Activated T-cell treated with anti-CD3 and anti-CD28 coated beads, Interleukin-2, amount 50 U/mL, for 48 hours (primary cell): ENCODE data around the gene ASCC1.
"Not testable (repeated sequence)": the region's sequence is repeated elsewhere in the genome, so short reads cannot be mapped to it uniquely, and the experiment has no call there.

Experiments used
- DNase-seq, 2 experiments: peaks; one replicate each; pipeline ENCODE4 v3.0.0-alpha.2; 2020

Gene ASCC1, protein sequence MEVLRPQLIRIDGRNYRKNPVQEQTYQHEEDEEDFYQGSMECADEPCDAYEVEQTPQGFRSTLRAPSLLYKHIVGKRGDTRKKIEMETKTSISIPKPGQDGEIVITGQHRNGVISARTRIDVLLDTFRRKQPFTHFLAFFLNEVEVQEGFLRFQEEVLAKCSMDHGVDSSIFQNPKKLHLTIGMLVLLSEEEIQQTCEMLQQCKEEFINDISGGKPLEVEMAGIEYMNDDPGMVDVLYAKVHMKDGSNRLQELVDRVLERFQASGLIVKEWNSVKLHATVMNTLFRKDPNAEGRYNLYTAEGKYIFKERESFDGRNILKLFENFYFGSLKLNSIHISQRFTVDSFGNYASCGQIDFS

DNA sequence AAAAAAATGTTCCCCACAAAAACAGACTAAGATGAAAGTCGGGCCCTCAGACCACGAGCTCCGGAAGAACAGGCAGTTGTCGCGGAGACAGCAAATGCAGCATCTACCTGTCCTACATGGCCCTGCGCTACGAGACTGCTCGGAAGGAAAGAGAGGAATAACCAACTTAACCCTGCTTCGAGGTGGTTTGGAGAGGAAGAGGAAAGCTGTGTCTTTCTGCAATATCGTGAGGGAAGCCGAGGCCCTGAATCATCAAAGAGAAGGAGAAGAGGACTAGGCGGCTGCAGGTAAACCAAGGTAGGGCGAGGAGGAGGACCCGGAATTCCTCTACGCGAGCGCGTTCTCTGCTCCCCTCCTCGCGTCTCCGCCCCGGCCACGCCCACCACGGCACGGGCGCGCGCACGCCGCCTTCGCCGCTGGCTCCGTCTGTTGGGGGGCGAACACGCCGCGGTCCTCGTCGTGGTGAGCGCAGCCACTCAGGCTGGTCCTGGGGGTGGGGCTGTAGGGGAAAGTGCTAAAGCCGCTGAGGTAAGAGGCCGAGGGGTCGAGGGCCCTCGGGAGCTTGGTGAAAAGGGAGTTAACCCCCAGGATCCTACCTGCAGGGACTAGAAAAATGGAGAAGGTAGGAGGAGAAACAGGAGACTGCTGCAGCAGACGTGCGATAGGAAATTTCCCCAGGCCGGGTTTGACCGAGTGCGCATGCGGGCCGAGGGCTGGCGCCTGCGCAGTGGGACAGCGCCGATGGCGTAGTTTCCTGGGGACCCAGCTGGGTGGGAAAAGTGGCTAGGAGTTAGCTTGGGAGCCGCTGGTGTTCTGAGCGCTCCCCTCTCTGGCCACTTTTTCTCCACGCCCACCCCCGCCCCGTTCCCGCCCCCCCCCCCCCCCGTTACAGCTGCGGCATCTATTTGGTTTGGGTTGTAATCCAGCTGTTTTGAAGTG is at the start of gene ASCC1, which contains the start of gene ANAPC16:
Gene ASCC1, minus strand, starts transcription at position 666 of the 939 bp plus-strand sequence. CDS start 2,978 bp downstream, outside the sequence.
Gene ANAPC16, plus strand, starts transcription at position 402 of the 939 bp plus-strand sequence. CDS start 7,903 bp downstream, outside the sequence.
- peak; percentile 97 to 98 for DNase-seq

DNA sequence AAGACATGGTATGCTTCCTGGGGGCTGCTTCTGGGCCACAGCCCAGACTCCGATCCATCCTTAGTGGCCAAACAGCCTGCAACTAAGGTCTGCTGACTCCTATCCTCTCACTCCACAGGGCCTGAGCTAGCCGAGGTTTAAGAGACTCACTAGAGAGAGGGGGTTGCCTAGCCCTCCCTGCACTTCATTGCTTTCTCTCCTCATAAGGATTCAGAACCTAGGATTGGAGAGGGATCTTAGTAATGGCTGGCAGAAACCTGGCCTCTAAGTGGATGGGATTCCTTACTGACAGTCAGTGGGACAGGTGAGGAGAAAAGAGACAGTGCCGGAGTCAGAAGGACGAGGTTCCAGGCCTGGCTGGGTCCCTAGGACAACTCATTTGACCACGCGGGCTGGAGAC is 49.4 kb upstream of the ASCC1 start:
- DNase-seq, result no peak

DNA sequence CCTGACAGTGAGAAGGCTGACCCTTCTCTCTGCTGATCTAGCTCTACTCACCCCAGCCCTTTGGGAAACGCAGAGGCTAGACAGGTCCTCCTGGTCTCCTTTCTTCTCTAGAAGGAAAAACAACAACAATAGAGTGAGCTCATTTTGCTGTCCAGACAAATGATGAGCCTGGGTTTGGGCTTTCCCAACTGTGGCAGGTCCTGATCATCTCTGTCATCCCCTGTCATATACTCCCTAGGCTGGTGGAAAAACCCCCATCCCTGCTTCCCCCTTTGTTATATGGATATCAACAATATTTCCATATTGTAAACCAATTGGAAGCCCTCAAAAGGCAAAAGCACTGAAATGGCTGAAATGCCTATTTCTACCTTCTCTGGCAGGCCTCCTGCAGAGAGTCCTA is 48.5 kb upstream of the ASCC1 start:
- DNase-seq, result no peak

DNA sequence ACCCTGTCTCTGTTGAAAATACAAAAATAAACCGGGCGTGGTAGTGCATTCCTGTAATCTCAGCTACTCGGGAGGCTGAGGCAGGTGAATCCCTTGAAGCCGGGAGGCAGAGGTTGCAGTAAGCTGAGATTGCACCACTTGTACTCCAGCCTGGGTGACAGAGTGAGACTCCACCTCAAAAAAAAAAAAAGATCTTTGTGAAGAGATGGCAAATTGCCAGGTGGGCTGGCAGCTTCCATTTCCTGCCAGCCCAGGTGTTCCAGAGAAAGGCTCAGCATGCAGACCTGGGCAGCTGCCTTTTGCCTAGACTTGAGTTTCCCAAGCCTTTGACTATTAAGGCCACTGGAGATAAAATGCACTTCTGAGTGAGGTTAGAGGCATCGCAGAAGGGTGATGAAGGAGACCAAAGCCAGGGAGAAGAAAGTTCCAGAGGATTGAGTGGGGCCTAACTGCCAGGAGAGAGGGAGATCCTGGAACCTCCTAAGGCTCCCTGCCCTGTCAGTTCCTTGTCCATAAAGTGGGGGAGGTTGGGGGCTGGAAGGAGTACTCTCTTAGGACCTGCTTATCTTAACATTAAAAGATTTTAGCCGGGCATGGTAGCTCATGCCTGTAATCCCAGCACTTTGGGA is 47.7 kb upstream of the ASCC1 start:
- no peak for DNase-seq

DNA sequence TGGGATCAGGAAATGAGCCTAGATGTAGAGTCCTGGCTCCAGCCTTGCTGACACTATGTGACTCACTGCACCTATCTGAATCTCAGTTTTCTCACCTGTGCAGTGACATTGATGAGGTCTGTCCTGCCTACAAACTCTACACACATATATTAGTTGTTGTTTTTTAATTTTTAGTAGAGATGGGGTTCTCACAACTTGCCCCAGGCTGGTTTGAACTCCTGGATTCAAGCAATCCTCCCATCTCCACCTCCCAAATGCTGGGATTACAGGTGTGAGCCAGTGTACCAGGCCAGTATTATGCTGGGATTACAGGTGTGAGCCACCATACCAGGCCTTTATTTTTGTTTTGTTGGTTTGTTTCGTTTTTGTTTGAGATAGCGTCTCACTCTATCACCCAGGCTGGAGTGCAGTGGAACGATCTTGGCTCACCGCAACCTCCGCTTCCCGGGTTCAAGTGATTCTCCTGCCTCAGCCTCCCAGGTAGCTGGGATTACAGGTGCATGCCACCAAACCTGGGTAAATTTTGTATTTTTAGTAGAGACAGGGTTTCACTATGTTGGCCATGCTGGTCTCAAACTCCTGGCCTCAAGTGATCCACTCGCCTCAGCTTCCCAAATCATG is 45.8 kb upstream of the ASCC1 start:
- DNase-seq, result no peak

DNA sequence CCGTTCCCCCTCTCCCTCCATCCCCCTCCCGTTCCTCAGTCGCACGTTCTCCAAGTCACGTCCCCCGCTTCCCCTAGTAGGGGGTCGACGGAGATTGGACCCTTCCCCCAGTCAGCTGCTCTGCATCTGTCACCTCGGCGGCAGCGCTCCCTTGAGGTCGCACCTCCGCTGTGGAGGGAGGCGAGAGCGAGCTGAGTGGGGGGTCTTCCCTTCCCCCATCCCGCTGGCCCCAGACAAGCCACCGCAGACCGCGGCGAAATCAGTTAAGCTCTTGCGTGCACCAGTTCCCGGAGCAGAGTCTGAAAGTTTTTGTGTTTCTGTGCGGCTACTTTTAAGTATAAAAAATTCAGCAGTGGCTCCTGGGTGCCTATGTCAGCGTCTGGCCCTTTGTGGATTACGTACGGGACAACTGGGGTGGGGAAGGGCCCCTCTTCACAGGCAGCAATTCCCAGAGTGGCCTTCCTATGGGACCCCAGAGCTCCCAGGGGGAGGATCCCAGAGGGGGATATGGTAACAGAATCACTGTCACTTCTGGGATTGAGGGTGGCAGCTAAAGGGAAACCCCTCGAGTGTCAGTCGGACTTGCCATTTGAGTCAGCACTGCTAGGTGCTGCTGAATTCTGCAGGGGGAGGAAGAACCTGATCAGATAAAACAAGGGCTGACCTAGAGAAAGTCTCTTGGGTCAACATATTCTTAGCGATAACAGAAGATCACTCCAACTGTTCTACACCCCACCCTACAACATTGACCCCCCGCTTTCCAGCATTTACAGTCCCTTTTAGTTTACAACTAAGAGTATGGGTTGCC is 45.1 kb upstream of the ASCC1 start:
- DNase-seq, result peak in 1 of 2 experiments; percentile 84

DNA sequence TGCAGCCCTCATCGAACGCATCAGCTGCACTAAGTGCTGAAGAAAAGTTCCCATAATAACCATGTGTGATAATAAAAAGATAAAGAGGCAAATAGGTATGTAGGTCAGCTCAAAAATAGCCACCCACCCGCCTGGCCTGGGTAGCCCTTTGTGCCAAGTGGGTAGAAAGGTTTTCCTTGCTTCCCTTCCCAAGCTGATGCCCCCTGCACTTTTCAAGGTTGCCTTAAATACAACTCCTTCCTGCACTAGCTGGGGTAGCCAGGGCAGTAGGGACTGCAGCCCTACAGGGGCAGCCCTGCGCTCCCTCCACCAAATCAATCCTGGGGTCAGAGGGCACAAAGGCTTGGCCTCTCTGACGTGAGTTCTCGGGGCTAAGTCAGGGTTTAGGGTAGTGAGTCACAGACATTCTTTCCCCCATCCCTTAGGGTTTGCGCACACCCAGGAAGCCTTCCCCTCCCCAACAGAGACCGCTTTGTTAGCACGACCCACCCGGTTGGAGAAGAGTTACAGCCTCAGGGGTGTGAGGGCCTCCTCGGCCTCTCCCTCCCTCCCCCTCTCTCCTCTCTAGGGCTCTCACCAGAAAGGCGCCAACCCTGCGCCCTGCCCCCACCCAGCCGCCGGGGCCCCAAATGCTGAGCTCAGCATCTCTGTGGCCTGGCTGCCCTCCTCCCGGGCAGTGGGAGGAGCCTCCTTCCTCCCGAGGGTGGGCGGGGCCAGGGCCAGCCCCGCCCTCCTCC is 44.3 kb upstream of the ASCC1 start:
- DNase-seq, result peak; percentile 96 to 97

DNA sequence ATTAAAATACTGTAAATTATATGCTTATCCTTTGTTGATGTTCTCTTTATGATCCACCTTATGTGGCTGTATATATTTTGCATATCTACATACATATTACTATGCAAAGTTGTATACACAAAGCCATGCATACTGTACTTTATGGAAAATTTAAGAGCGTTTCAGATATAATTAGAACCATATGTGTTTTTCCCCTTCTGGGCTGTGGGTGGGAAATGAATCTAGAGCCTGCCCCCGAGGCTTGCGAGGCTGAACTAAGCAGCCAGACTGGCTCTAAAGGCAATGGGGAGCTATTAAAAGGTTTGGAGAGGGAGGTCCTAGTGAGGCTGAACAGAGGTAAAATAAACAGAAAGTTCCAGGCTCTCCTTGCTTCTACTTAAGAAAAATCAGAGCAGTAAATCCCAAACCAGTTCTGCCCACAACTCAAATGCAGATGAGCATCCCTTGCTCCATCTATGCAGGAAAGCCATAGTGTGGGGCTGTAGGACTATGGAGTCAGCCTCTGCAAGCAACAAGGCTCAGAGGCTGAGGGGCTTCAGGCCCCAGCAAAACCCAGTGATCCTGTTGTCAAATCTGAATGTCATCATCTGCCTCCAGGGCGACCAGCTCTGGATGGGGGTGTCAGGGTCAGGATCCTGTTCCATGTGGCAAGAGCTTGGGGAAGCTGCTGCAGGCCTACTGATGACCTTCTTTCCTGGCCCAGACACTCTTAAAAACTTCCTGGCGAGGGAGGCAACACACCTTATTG is 43.6 kb upstream of the ASCC1 start:
- DNase-seq, result peak; percentile 42 to 52

DNA sequence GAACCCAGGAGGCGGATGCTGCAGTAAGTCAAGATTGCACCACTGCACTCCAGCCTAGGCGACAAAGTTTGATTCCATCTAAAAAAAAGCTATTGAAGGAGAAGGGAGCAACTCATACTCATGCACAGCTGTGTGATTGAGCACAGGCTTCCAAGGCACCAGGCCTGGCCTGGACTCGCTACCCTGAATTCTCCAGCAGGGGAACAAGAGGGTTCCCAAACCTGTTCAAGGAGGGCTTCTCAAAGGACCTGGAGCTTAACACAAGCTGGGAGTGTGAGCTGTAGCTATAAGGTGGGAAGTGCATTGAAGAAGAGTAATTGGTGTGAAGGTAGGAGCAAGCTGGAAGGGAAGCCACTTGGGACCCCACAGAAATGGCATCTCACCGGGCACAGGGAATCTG is 42.5 kb upstream of the ASCC1 start:
- DNase-seq, result no peak

DNA sequence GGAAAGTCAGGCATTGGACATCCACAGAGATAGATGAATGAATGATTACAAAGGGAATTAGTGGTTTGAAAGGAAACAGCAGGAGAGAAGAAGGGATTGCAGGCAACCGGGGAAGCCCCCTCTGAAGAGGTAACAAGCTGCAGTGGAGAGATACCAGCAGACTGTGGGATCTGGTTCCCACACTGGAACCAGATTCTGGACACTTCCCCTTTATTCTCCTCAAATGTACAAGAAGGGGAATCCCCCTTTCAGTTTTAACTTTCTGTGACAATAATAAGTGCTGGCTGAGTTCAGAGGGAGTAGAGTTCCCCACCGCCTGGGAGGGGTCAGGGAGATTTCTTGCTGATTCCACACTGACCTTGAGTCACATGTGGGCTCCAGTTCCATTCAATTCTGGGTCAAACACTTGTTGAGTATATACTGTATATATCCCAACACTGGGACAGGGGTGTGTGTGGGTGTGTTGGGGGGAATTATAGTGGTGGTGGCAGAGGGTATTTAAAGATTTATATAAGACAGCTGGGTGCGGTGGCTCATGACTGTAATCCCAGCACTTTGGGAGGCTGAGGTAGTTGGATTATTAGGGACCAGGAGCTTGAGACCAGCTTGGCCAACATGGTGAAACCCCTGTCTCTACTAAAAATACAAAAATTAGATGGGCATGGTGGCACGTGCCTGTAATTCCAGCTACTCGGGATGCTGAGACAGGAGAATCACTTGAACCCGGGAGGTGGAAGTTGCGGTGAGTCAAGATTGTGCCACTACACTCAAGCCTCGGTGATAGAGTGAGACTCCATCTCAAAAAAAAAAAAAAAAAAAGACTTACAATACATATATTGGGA is 41.2 kb upstream of the ASCC1 start:
- DNase-seq, result no peak

DNA sequence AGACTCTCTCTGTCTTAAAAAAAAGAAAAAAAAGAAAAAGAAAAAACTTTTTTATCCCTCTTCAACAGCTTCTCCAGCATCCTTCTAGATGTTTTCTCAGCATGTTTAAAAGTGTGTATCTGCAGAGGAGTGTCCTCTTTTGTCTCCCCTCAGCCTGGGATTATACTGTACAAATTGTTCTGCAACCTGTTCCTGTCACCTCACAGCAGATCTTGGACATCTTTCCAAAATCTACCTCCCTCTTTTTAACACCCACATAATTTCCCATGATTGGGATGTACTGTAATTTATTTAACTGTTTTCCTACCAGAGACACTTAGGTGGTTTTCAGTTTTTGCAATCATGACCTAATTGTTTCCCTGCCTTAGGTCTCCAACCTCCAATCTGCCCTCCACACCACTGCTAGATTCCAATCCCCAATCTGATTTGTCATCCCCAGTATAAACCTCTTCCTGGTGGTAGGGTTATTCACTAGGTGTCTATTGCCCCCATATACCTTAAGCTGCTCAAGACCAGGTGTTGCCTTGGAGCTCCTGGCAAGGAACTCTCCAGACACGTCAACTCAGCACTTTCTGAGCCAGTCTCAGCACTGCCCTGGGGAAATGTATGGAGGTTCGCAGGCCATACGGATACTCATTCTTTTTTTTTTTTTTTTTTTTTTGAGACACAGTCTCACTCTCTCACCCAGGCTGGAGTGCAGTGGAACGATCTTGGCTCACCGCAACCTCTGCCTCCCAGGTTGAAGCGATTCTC is 40.1 kb upstream of the ASCC1 start:
- no peak for DNase-seq

DNA sequence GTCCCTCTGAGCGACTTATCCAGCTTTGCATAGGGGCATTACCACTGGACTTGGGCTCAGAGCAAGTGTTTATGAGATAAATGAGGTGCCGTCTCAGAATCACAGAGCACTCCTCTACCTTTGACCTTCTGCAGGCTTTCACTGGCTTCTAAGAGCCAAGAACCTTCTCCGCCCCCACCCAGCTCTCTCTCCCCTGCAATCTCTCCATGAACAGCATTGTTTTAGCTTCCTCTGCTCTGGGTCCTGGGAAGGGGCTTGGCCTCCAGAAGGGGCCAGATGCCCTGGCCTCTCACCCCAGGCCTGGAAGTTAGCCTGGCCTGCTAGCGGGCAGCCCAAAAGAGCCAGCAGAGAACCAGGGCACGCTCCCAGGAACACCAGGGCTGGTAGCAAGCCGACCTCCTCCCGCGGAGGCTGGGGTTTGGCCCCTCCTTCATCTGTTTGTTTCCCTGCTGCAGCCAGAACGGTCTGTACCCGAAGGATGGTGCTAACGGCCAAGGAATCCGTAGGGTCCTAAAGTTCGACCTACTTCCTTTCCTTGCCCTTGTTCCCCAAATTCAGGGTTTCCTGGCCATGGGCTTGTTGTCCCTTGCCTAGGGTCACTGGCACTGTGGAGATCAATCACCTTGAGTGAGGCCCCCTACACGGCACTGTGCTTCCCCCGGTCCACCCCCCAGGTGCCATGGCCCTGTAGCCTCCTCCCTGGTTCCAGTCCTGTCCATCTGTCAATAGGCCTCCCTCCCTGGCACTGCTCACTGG is 38.9 kb upstream of the ASCC1 start:
- peak; percentile 57 to 70 for DNase-seq

DNA sequence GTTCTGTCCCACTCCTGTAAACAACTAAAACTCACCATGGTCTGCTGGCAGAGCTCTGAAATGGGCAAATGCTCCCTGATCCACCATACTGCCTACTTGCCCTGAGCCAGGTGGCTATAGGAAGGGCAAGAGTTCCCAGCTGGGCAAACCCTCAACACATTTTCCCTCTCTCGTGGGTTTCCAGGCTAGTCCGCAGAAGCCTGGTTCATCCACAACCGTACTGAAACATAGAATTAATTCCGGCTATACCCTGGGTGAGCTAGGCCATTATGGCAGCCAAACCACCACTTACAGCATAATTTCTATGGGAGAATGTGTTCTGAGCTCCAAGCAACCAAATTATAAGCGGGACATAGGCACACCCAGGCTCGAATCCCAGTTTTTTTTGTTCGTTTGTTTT is 37.5 kb upstream of the ASCC1 start:
- no peak for DNase-seq

DNA sequence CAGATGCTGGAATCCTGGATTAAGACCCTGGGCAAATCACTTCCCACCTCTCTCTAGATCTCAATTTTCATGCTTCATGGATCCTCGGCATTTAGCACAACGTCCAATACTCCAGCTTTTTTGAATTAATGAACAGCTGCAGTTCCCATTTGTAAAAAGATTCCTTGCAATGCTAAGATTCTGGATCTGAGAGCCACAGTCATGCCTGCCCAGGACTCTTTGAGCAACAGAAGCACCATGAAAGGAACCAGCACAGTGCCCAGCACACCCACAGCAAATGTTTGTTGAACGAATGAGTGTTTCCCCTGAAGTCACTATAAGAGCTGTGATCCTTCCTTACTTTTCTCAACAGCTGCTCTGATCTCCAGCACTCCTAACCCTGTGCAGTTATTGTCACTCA is 36.9 kb upstream of the ASCC1 start:
- DNase-seq, result no peak

DNA sequence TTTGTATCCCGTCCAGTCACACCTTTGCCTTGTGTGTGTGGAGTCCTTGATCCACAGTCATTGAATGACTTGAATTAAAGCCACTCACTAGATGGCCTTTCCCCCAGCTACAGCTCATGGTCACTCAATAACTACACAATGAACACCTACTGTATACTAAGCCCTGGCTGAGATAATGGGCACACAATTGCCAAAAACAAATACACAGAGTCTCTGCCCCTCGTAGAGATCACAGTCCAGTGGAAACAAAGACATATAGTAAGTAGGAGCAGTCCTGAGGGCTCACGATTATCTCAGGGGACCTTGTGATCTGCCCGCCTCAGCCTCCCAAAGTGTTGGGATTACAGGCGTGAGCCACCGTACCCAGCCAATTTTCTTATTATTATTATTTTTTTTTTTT is 35.6 kb upstream of the ASCC1 start:
- DNase-seq, result no peak

DNA sequence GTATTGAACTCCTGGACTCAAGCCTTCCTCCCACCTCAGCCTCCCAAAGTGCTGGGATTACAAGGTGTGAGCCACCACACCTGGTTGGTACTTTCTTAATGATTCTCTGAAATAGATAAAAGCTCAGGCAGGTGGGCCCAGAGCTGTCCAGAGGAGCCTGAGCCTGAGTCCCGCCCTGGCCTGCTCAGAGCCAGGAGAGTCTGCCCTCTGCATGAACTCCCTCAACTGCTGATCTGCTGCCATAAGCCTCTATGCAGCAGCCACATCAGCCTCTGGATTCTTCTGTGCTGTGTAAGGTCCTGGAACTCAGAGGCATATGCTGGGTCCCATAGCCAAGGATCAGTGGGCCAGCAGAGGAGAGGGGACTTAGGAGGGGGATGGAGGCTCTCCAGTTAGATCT is 34.6 kb upstream of the ASCC1 start:
- DNase-seq, result no peak

DNA sequence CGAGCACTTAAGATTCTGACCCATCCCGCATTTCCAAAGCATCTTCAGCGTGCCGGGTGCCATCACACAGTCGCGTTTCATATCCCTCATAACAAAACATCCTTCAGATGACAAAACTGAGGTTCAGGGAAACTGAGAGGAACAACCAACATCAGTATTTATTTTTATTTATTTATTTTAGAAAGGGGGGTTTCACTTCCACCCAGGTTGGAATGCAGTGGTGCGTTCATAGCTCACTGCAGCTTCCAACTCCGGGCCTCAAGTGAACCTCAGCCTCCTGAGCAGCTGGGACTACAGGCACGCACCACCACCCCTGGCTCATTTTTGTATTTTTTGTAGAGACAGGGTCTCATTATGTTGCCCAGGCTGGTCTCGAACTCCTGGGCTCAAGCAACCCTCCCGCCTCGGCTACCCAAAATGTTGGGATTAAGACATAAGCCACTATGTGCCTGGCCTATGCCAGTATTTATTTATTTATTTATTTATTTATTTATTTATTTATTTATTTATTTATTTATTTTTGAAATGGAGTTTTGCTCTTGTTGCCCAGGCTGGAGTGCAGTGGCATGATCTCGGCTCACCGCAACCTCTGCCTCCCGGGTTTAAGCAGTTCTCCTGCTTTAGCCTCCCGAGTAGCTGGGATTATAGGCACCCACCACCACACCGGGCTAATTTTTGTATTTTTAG is 33.2 kb upstream of the ASCC1 start:
- not testable (repeated sequence) for DNase-seq
